GM10266 (cell line): Measurements from ENCODE around the gene HS3ST5.
"Not testable (repeated sequence)": the region's sequence is repeated elsewhere in the genome, so short reads cannot be mapped to it uniquely, and the experiment has no call there.

Experiments used
- DNase-seq: peaks from one replicate; pipeline ENCODE4 v3.0.0; 2012; ENCODE audit errors: extremely low spot score
- CTCF ChIP-seq: IDR thresholded peaks from 2 replicates; pipeline ENCODE4 v1.5.1; 2012; ENCODE audit warnings: mild to moderate bottlenecking, low read depth; ENCODE audit not compliant: control insufficient read depth, insufficient read depth; ENCODE audit errors: missing control alignments

The HS3ST5 gene

GRCh38 chr6:114154812-114155211 lies 188.0 kb downstream of the HS3ST5 start:
- no peak for DNase-seq
- no peak for TF ChIP-seq CTCF

GRCh38 chr6:114153448-114153847 lies 189.4 kb downstream of the HS3ST5 start:
- no peak for TF ChIP-seq CTCF
- DNase-seq = no peak

- no peak for DNase-seq
- TF ChIP-seq CTCF = no peak
These were observed 191.6 kb downstream of the HS3ST5 start for GRCh38 chr6:114151064-114151690.

- not testable (repeated sequence) for DNase-seq
These were observed 193.6 kb downstream of the HS3ST5 start for GRCh38 chr6:114149182-114149581.

GRCh38 chr6:114144887-114145851 lies 197.7 kb downstream of the HS3ST5 start:
- no peak for DNase-seq
- no peak for TF ChIP-seq CTCF

- no peak for DNase-seq
- no peak for TF ChIP-seq CTCF
These were observed 200.6 kb downstream of the HS3ST5 start for GRCh38 chr6:114142258-114142657.

- DNase-seq = no peak
- TF ChIP-seq CTCF = no peak
These were observed 202.4 kb downstream of the HS3ST5 start for GRCh38 chr6:114140416-114140815.
